ENCODE results near the gene MAPK4. TPM values are rescaled to one million over a fixed set of nuclear protein-coding genes. Genes with fewer than 3 reads are reported as not detected.
"Not testable (repeated sequence)": the region's sequence is repeated elsewhere in the genome, so short reads cannot be mapped to it uniquely, and the experiment has no call there.

MAPK4 gene
- total and polyA plus RNA-seq, 10 of the 15 experiments (the other 5 are each of a cell fraction or from before 2014, with no cell fraction given), result 0.03 to 0.11 (median 0.06) TPM; not detected in 4

- Histone ChIP-seq H3K9me3 (replicated peaks; ENCODE audit: control insufficient read depth, insufficient read depth, low read length) (no peaks in the 10 kb centered on the region), H3K4me2 (ENCODE audit: control insufficient read depth, insufficient read depth) (no peak overlapping the region), H4K20me1 (ENCODE audit: control insufficient read depth, insufficient read depth) (no peaks in the 10 kb centered on the region), H3K4me3 (no peak overlapping the region), H3K27me3 (replicated peaks in 1 of 2; ENCODE audit: control insufficient read depth in 2 of 2, insufficient read depth in 2 of 2, low read length in 1 of 2) (no peaks in the 10 kb centered on the region), H3K27ac (ENCODE audit: control insufficient read depth, insufficient read depth) (no peak overlapping the region), H2AFZ (ENCODE audit: control insufficient read depth, low read depth, low read length) (no peak overlapping the region), H3K36me3 (ENCODE audit: control insufficient read depth in 2 of 2, insufficient read depth in 2 of 2, low read length in 1 of 2) (no peaks in the 10 kb centered on the region), H3K4me1 (ENCODE audit: control insufficient read depth, insufficient read depth, low read length) (no peaks in the 10 kb centered on the region), H3K79me2 (ENCODE audit: control insufficient read depth, insufficient read depth, low read length) (no peaks in the 10 kb centered on the region), H3K9ac (ENCODE audit: control insufficient read depth, insufficient read depth, low read length) (no peak overlapping the region)
- WGBS (ENCODE audit: insufficient coverage, insufficient replicate concordance, low lambda C conversion rate, missing lambda C conversion rate), result 0% methylated on average over 5 of the region's 5 CpGs
- in situ Hi-C loops (cut with MboI) (no loop called here), intact Hi-C loops (cut with micrococcal nuclease; ENCODE audit: unreplicated experiment) (no loop called here)
- DNase-seq (ENCODE audit: low read depth, low spot score) (no peak), FAIRE-seq (no peak), ATAC-seq (no peak)
- no TSS peak for BruUV-seq (replicated peaks)
- ChIA-PET POLR2A (no interaction called here), CTCF (no interaction called here), SMC1A (ENCODE audit: uncharacterized antibody, unreplicated experiment) (no interaction called here), RAD21 (ENCODE audit: unreplicated experiment) (no interaction called here)
- TF ChIP-seq PML (IDR thresholded peaks at IDR 0.05; ENCODE audit: low read length), result no peak
- no peak for TF ChIP-seq ZNF274 (IDR thresholded peaks at IDR 0.05; ENCODE audit: insufficient read depth, insufficient read length)
- TF ChIP-seq RBBP5 (conservative IDR thresholded peaks at IDR 0.05), result no peak
- no peak for TF ChIP-seq SREBF1 (IDR thresholded peaks at IDR 0.05; ENCODE audit: low read length)
- TF ChIP-seq KLF5 (IDR thresholded peaks at IDR 0.05; ENCODE audit: partially characterized antibody), result no peak
Measured at GRCh38 chr18:50607378-50607926, 47.6 kb downstream of the MAPK4 start.

- SMC1A ChIA-PET (ENCODE audit: uncharacterized antibody, unreplicated experiment); FAIRE-seq; ATAC-seq; BruUV-seq (replicated peaks); in situ Hi-C loops (cut with MboI); CTCF ChIA-PET; H2AFZ ChIP-seq (ENCODE audit: control insufficient read depth, low read depth, low read length); H3K4me3 ChIP-seq; H3K4me2 ChIP-seq (ENCODE audit: control insufficient read depth, insufficient read depth); H3K27me3 ChIP-seq (replicated peaks in 1 of 2; ENCODE audit: control insufficient read depth in 2 of 2, insufficient read depth in 2 of 2, low read length in 1 of 2); RAD21 ChIA-PET (ENCODE audit: unreplicated experiment); POLR2A ChIA-PET; H3K79me2 ChIP-seq (ENCODE audit: control insufficient read depth, insufficient read depth, low read length); DNase-seq (ENCODE audit: low read depth, low spot score); intact Hi-C loops (cut with micrococcal nuclease; ENCODE audit: unreplicated experiment); H3K9ac ChIP-seq (ENCODE audit: control insufficient read depth, insufficient read depth, low read length); H3K36me3 ChIP-seq (ENCODE audit: control insufficient read depth in 2 of 2, insufficient read depth in 2 of 2, low read length in 1 of 2); H3K9me3 ChIP-seq (replicated peaks; ENCODE audit: control insufficient read depth, insufficient read depth, low read length); H3K4me1 ChIP-seq (ENCODE audit: control insufficient read depth, insufficient read depth, low read length); H3K27ac ChIP-seq (ENCODE audit: control insufficient read depth, insufficient read depth); H4K20me1 ChIP-seq (ENCODE audit: control insufficient read depth, insufficient read depth): not testable (repeated sequence)
- 52% methylated on average over 4 of the region's 26 CpGs for WGBS (ENCODE audit: insufficient coverage, insufficient replicate concordance, low lambda C conversion rate, missing lambda C conversion rate)
Measured at GRCh38 chr18:50609171-50609570, 49.3 kb downstream of the MAPK4 start.

Measured in GM12878 (cell line).